D721Med (cell line): Measurements from ENCODE around the gene JMJD8.
"Not testable (repeated sequence)": the region's sequence is repeated elsewhere in the genome, so short reads cannot be mapped to it uniquely, and the experiment has no call there.

Experiments used
- DNase-seq: peaks from one replicate; pipeline ENCODE4 v3.0.0; 2011; ENCODE audit warnings: low spot score; ENCODE audit not compliant: insufficient read length
- FAIRE-seq: peaks from 2 replicates; lab custom pipeline; 2011; peaks lifted over from hg19 to GRCh38; lab: Jason Lieb, UNC
- TF ChIP-seq, protein P1 (sequence below): IDR thresholded peaks from 2 replicates; pipeline ENCODE4 v1.5.1; 2012; ENCODE audit warnings: mild to moderate bottlenecking, control low read depth; ENCODE audit not compliant: insufficient read depth; ENCODE audit errors: missing control alignments

The JMJD8 gene

DNA sequence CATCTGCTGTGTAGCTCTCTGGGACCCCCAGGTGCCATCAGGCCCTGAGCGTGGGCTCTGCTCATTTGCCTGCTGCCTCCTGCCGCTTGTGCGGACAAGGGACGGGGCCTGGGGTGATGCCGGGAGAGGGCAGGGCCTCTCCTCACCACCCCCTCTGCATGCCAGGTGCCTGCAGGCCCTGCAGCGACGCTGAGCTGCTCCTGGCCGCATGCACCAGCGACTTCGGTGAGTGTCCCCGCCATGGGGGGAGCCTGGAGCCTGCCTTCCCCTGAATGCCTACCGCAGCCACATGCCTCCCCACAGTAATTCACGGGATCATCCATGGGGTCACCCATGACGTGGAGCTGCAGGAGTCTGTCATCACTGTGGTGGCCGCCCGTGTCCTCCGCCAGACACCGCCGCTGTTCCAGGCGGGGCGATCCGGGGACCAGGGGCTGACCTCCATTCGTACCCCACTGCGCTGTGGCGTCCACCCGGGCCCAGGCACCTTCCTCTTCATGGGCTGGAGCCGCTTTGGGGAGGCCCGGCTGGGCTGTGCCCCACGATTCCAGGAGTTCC is 32.7 kb upstream of the JMJD8 start:
- FAIRE-seq, result no peak

DNA sequence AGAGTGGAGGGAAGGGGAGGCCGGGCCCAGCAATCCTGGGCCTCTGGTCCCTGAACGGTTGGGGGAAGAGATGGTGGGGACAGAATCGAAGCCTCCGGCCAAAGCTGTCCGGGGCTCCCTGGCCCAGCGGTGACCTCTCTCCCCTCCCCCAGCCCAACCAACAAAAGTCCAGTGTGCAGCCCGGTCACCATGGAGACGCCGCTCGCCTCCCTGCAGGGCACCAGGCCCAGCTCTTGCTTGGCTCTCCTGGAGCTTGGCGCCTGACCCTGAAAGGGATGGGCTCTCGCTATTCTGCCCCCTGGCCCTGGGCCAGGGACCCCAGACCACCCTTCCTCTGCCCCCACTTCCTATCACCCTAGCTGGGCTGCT is 32.0 kb upstream of the JMJD8 start:
- no peak for FAIRE-seq
- no peak for DNase-seq
- TF ChIP-seq, protein P1, sequence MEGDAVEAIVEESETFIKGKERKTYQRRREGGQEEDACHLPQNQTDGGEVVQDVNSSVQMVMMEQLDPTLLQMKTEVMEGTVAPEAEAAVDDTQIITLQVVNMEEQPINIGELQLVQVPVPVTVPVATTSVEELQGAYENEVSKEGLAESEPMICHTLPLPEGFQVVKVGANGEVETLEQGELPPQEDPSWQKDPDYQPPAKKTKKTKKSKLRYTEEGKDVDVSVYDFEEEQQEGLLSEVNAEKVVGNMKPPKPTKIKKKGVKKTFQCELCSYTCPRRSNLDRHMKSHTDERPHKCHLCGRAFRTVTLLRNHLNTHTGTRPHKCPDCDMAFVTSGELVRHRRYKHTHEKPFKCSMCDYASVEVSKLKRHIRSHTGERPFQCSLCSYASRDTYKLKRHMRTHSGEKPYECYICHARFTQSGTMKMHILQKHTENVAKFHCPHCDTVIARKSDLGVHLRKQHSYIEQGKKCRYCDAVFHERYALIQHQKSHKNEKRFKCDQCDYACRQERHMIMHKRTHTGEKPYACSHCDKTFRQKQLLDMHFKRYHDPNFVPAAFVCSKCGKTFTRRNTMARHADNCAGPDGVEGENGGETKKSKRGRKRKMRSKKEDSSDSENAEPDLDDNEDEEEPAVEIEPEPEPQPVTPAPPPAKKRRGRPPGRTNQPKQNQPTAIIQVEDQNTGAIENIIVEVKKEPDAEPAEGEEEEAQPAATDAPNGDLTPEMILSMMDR, result no peak

More for the DNA sequence above, 32.7 kb upstream of the JMJD8 start:
- DNase-seq, result no peak
- TF ChIP-seq, protein P1, result no peak

DNA sequence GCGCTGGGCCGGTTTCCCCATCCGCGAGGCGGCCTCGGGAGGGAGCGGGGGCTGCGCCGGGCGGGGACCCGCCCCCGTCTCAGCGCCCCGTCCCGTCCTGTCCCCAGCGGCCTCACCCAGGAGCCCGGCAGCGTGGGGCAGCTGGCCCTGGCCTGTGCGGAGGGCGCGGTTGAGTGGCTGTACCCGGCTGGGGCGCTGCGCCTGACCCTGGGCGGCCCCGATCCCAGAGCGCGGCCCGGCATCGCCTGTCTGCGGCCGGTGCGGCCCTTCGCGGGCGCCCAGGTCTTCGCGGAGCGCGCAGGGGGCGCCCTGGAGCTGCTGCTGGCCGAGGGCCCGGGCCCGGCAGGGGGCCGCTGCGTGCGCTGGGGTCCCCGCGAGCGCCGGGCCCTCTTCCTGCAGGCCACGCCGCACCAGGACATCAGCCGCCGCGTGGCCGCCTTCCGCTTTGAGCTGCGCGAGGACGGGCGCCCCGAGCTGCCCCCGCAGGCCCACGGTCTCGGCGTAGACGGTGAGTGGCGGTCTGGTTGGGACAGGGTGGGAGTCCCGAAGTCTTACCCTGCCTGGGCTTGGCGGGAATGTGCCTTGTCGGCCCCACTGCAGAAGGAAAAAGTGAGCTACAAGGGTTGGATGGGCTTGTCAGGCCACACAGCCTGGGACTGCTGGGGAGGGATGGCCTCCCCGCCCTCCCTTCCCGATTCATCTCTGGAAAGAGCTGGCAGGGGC is 31.5 kb upstream of the JMJD8 start:
- DNase-seq (no peak), FAIRE-seq (no peak)
- TF ChIP-seq, protein P1, result peak; percentile 16

DNA sequence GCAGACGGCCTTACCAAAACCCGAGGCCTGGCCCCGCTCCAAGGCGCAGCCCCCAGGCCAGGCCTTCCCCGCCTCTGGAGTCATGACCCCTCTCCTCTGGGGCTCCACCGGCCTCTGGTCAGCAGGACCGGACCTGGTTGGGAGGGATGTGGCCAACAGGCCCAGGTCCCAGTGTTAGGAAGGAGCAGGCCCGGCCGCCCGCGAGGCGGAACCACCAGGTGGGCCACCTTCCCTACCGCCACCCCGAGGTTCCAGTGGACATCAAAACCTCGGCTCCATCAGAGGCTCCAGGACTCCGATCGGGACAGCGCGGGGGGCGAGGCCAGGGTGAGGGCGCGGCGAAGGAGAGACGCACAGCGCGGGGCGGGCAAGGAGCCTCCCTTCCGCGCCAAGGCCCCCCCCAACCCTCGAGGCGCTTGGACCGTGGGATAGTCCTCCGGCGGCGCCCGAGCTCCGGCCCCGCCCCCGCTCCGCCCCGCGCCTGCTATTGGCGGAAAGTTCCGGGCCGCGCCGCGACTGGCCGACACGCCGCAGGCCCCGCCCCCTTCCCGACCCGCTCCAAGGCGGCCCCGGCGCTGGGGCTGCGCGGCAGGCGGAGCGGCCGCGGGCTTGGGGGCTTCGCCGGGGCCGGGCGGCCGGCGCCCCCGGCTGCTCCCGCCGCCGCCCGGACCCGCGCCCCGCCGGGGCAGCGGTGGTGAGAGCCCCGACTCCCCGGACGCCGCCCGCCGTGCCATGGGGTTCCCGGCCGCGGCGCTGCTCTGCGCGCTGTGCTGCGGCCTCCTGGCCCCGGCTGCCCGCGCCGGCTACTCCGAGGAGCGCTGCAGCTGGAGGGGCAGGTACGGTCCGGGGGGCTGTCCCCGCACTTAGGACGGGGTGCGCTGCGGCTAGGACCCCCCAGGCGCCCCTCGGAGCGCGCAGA is 30.7 kb upstream of the JMJD8 start, which contains the start of gene METRN:
Gene METRN (plus strand): TSS at position 561 of the 919 bp plus-strand sequence. CDS start 172 bp downstream, at position 733.
- DNase-seq (peak; percentile 95), FAIRE-seq (no peak)
- TF ChIP-seq, protein P1, result no peak

DNA sequence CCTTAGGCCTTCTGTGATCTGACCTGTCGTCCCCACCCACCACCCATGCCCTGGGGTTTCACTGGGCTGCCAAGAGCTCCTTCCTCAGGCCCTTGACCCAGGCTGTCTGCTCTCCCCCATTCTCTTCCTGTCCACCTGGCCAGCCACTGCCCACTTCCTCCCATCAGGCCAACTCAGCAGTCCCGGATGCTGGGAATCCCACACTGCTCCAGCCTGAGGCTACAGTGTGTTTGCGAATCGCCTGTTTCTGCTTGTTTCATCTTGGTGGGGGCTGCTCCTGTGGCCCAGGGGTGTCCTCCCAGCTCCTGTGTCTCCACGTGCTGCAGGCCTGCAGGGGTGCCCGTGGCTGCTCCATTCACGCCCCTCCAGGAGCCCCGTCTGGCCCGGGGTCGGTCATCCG is 29.9 kb upstream of the JMJD8 start:
- FAIRE-seq (no peak), DNase-seq (no peak)
- TF ChIP-seq, protein P1, result no peak

DNA sequence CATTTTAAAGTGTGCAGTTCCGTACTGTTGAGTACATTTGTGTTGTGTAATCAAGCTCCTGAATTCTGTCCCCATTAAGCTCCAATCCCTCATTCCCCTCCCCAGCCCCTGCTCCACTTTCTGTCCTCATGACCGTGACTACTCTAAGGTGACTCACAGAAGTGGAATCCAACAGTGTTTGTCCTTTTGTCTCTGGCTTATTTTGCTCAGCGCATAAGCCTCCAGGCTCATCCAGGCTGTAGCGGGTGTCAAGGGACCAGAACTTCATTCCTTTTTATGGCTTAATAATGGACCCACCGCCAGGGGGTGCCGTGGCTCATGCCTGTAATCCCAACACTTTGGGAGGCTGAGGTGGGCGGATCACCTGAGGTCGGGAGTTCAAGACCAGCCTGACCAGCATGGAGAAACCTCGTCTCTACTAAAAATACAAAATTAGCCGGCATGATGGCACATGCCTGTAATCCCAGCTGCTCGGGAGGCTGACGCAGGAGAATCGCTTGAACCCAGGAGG is 28.7 kb upstream of the JMJD8 start:
- DNase-seq, FAIRE-seq: not testable (repeated sequence)
- TF ChIP-seq, protein P1, result peak; percentile 50
